RWPE2 (cell line): Measurements from ENCODE around the gene ATP6V0A1.
"Not testable (repeated sequence)": the region's sequence is repeated elsewhere in the genome, so short reads cannot be mapped to it uniquely, and the experiment has no call there.

ENCODE experiments used
- ATAC-seq: fragments of 200-7000 bp; cut with Tn5 transposase; 3 replicates; pipeline ENCODE4 v1.9.1; 2021; ENCODE audit warnings: low read depth
- DNase-seq: peaks from one replicate; pipeline ENCODE4 v3.0.0-alpha.2; 2020; ENCODE audit warnings: low spot score
- H3K27ac ChIP-seq: fragments of 450-650 bp; 2 replicates; pipeline ENCODE4 v1.5.1; 2017; ENCODE audit warnings: mild to moderate bottlenecking; ENCODE audit not compliant: poor library complexity, severe bottlenecking
- H3K27me3 ChIP-seq: fragments of 250-450 bp; sonication (Bioruptor Pico); 2 replicates; pipeline ENCODE4 v1.5.1; 2021; ENCODE audit warnings: mild to moderate bottlenecking, moderate library complexity; ENCODE audit not compliant: insufficient read depth, poor library complexity, severe bottlenecking
- H3K36me3 ChIP-seq: fragments of 250-450 bp; sonication (Bioruptor Pico); 2 replicates; pipeline ENCODE4 v1.5.1; 2020; ENCODE audit warnings: low read depth, mild to moderate bottlenecking, moderate library complexity
- H3K4me1 ChIP-seq: fragments of 250-450 bp; sonication (Bioruptor Pico); 2 replicates; pipeline ENCODE4 v1.5.1; 2021; ENCODE audit warnings: mild to moderate bottlenecking, moderate library complexity; ENCODE audit not compliant: insufficient read depth, poor library complexity, severe bottlenecking
- H3K4me3 ChIP-seq: fragments of 250-450 bp; sonication (Bioruptor Pico); 2 replicates; pipeline ENCODE4 v1.5.1; 2021; ENCODE audit warnings: mild to moderate bottlenecking, moderate library complexity; ENCODE audit not compliant: severe bottlenecking
- H3K9me3 ChIP-seq: fragments of 250-450 bp; sonication (Bioruptor Pico); 2 replicates; pipeline ENCODE4 v1.5.1; 2021; ENCODE audit warnings: mild to moderate bottlenecking, moderate library complexity; ENCODE audit not compliant: severe bottlenecking
- CTCF ChIP-seq: fragments of 450-650 bp; IDR thresholded peaks from one replicate; pipeline ENCODE4 v1.5.1; 2017; ENCODE audit warnings: mild to moderate bottlenecking, moderate library complexity; ENCODE audit not compliant: poor library complexity, severe bottlenecking

ATP6V0A1 gene

GRCh38 chr17:42544874-42545283, 86.2 kb downstream of the ATP6V0A1 start:
- TF ChIP-seq CTCF: no peak
- peaks cover 6% of the 10 kb centered on the region for H3K4me1 ChIP-seq
- H3K4me3 ChIP-seq: no peak overlapping the region
- no peak for ATAC-seq
- no peak overlapping the region for H3K27ac ChIP-seq
- no peaks in the 10 kb centered on the region for H3K9me3 ChIP-seq
- H3K27me3 ChIP-seq: no peaks in the 10 kb centered on the region
- DNase-seq: no peak
- peaks cover 4% of the 10 kb centered on the region; the same call in 1 of the 2 replicates for H3K36me3 ChIP-seq

DNA sequence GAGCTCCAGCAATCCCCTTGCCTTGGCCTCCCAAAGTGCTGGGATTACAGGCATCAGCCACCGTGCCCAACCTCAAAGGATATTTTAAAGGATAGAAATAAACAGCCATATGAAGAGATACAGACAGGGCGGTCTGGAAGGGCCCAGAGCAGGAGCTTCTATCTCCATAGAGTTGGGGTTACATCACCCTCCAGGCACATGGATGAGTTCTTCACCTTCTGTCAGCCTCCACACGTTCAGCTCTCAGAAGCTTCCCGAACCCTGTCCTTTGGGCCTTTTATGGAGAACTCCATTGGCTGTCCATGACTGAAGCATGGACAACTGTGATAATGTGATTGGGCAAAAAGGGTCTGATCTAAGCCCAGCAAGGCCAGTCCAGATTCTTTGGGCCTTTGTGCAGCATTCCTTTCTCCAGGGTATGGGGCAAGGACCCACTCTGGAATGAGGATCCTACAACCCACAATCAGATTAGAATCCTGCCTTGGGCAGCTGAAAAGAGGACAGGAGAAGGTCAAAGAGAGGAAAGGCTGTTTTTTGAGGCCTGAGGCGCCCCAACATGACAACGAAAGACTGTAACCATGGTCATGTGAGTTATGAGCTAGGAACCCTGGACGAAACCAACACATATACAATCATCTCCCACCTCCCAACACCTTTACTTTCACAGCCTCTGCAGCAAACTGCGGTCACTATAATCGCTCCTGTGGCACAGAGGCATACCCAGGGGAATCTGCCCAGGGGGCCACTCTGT, 87.3 kb downstream of the ATP6V0A1 start:
- H3K27me3 ChIP-seq, DNase-seq, H3K27ac ChIP-seq, H3K9me3 ChIP-seq, H3K4me1 ChIP-seq, ATAC-seq, H3K4me3 ChIP-seq, H3K36me3 ChIP-seq: not testable (repeated sequence)

GRCh38 chr17:42547001-42547461, 88.4 kb downstream of the ATP6V0A1 start:
- Histone ChIP-seq H3K4me1 (no peaks in the 10 kb centered on the region), H3K27me3 (no peaks in the 10 kb centered on the region), H3K36me3 (peaks cover 4% of the 10 kb centered on the region; the same call in 1 of the 2 replicates), H3K9me3 (no peaks in the 10 kb centered on the region), H3K27ac (no peak overlapping the region), H3K4me3 (no peak overlapping the region)
- DNase-seq (no peak), ATAC-seq (no peak)
- no peak for TF ChIP-seq CTCF

DNA sequence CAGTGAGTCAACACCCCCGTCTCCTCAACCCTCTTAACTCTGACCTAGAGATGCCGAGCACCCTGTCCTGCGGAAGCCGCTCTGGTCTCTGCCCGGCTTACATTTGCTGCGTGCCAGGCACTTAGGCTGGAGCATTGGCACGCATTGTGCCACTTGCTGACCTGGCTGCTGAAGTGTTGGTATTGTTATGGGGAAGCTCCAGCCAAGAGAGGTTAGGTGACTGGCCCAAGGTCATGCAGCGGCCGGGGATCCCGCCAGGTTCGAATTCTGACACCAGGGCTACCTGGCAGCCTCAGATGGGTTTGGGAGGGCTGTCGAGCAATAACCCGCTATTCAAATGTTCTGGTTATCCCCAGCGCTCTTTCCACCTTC, 89.0 kb downstream of the ATP6V0A1 start:
- no peaks in the 10 kb centered on the region for H3K27me3 ChIP-seq
- H3K9me3 ChIP-seq: no peaks in the 10 kb centered on the region
- H3K4me3 ChIP-seq: no peak overlapping the region
- TF ChIP-seq CTCF: no peak
- H3K36me3 ChIP-seq: no peaks in the 10 kb centered on the region
- no peak overlapping the region for H3K27ac ChIP-seq
- ATAC-seq (no peak), DNase-seq (no peak)
- H3K4me1 ChIP-seq: no peaks in the 10 kb centered on the region

- H3K36me3 ChIP-seq: no peaks in the 10 kb centered on the region
- H3K27ac ChIP-seq: no peak overlapping the region
- H3K4me1 ChIP-seq: no peaks in the 10 kb centered on the region
- no peaks in the 10 kb centered on the region for H3K27me3 ChIP-seq
- peak overlapping the region; percentile 27 for H3K4me3 ChIP-seq
- DNase-seq: peak; percentile 89
- peak; percentile 86 for ATAC-seq
- TF ChIP-seq CTCF: peak; percentile 79
- no peaks in the 10 kb centered on the region for H3K9me3 ChIP-seq
Observed at GRCh38 chr17:42548070-42548837, 89.6 kb downstream of the ATP6V0A1 start.
